ENCODE data around the gene NUAK1.
A peak's percentile ranks its signal among the peaks of the same experiment; 100 is the strongest.
"Not testable (repeated sequence)": the region's sequence is repeated elsewhere in the genome, so short reads cannot be mapped to it uniquely, and the experiment has no call there.

NUAK1 gene

GRCh38 chr12:106031761-106032622 is 106.8 kb downstream of the NUAK1 start:
- no peak for DNase-seq

- peak in 1 of 4 experiments; percentile 1 for DNase-seq
Measured at GRCh38 chr12:106030210-106031071, 108.3 kb downstream of the NUAK1 start.

- no peak for DNase-seq
Measured at GRCh38 chr12:106029532-106029931, 109.2 kb downstream of the NUAK1 start.

- no peak for DNase-seq
Measured at GRCh38 chr12:106027911-106028310, 110.8 kb downstream of the NUAK1 start.

DNA sequence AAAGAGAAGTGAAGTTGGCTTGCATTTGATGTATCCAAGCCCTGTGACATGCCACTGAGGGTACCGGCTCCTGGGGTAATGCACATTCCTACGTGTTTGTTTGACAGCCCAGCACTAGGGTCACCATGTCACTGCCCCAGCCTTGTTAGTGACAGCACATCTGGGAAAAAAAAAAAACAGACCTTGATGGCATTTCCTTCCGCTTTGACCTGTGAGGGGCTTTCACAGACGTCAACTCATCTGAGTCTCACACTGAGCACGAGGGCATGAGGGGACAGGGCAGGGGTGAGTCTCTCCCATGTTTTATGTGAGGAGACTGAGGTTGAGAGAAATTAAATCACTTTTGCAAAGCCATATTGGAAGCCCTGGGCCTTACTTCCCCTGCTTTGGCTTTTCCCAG is 111.5 kb downstream of the NUAK1 start:
- no peak for DNase-seq

GRCh38 chr12:106025129-106025528 is 113.6 kb downstream of the NUAK1 start:
- DNase-seq = no peak

GRCh38 chr12:106023039-106023438 is 115.7 kb downstream of the NUAK1 start:
- DNase-seq = no peak

GRCh38 chr12:106022568-106023012 is 116.2 kb downstream of the NUAK1 start:
- no peak for DNase-seq

- DNase-seq = no peak
Measured at GRCh38 chr12:106021516-106021915, 117.2 kb downstream of the NUAK1 start.

DNA sequence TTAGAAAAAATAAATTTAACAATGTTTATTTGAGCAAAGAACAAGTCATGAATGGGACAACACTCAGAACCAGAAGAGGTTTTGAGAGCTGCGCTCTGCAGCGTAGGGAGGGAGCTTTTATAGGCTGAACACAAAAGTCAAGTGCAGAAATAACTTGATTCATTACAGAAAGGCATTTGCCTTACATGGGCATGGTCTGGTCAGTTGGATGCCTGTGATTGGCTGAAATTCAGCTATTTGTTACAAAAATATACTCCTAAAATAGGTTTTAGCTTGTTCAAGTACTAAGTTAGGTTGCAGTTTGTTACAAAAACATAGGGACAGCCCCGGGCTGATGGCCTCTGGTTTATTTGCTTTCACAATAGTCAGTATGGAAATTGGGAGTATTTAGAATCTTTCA is 118.0 kb downstream of the NUAK1 start:
- DNase-seq = no peak

- DNase-seq = no peak
Measured at GRCh38 chr12:106019144-106019543, 119.6 kb downstream of the NUAK1 start.

DNA sequence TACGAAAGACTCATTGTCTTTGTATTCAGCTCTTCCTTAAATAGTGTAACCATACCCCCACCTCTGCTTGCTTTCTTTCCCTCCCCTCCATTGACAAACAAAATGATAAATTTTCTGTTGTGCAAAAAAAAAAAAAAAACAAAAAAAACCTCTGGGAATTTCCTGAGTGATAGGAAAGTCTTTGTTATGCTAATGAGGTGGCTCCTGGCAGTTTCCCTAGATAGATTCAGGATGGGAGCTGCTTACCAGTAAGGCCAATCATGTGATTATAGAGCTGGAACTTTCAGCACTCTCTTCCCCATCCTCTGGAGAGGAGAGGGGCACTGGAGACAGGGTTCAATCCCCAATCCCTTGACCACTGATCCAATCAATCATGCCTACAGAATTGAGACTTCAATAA is 120.5 kb downstream of the NUAK1 start:
- no peak for DNase-seq

GRCh38 chr12:106016601-106017278 is 122.0 kb downstream of the NUAK1 start:
- DNase-seq = not testable (repeated sequence)

GRCh38 chr12:106015646-106016045 is 123.1 kb downstream of the NUAK1 start:
- DNase-seq = no peak

GRCh38 chr12:106013941-106014340 is 124.8 kb downstream of the NUAK1 start:
- no peak for DNase-seq

Measured in suppressor macrophage (primary cell).